Smooth muscle cell (in vitro differentiated cells): Measurements from ENCODE around the gene METTL21C. TPM values are rescaled to one million over a fixed set of nuclear protein-coding genes. Genes with fewer than 3 reads are reported as not detected.

ENCODE experiments used
- polyA plus RNA-seq: library from polyadenylated mRNA; unstranded; fragments of >200 nt; fragmentation: Nextera tagmentation; extraction: Ambion mirVana; gene quantifications from 2 replicates; pipeline ENCODE4 v1.2.1, GENCODE V29; 2016
- total RNA-seq: library from RNA; depleted of rRNA; stranded (reverse); fragments of >200 nt; gene quantifications from 2 replicates; pipeline ENCODE4 v1.2.3, GENCODE V29; 2014

METTL21C gene
- total and polyA plus RNA-seq, 2 experiments from 2014 or later = not detected

Other genes starting within 250 kb of the METTL21C start
- 38.7 and 51.6 TPM in 2 replicates for gene TPP2, start 98.1 kb downstream of the METTL21C start, total RNA-seq
- 13.0 and 14.2 TPM in 2 replicates for gene TPP2, start 98.1 kb downstream of the METTL21C start, polyA plus RNA-seq
- gene TEX30, start 78.7 kb upstream of the METTL21C start, total RNA-seq = 14.0 and 15.3 TPM in 2 replicates
- 17.2 and 17.4 TPM in 2 replicates for gene TEX30, start 78.7 kb upstream of the METTL21C start, polyA plus RNA-seq
- gene POGLUT2, start 103.9 kb upstream of the METTL21C start, total RNA-seq = 34.5 and 49.3 TPM in 2 replicates
- gene POGLUT2, start 103.9 kb upstream of the METTL21C start, polyA plus RNA-seq = 27.9 and 41.7 TPM in 2 replicates
- 7.7 and 19.6 TPM in 2 replicates for gene BIVM, start 104.1 kb upstream of the METTL21C start, total RNA-seq
- gene BIVM, start 104.1 kb upstream of the METTL21C start, polyA plus RNA-seq = 7.8 and 9.1 TPM in 2 replicates
- gene ERCC5, start 151.0 kb upstream of the METTL21C start, total RNA-seq = 65.2 and 67.6 TPM in 2 replicates
- gene ERCC5, start 151.0 kb upstream of the METTL21C start, polyA plus RNA-seq = 29.9 and 30.1 TPM in 2 replicates